T-helper 2 cell treated with Interferon-gamma antibody and Interleukin-4, amounts not matched to agents 100 ng/mL and 5 ng/mL, for 36 hours (primary cell): ENCODE measurements around the gene RFX2. TPM values are rescaled to one million over a fixed set of nuclear protein-coding genes. Genes with fewer than 3 reads are reported as not detected.

Source experiments
- intact Hi-C: fragments of 100-400 bp; cut with micrococcal nuclease; formaldehyde crosslinking; loops from one replicate; pipeline ENCODE4 v1.15.1; 2023
- total RNA-seq: library from RNA; stranded (reverse); gene quantifications from 2 replicates; pipeline ENCODE4 v1.2.3, GENCODE V29; 2022

RFX2 gene
- total RNA-seq, 1 donor from 2014 or later, result 8.1 TPM

- intact Hi-C loops, result no loop called here
These were observed 4.9 kb downstream of the RFX2 start for GRCh38 chr19:6105444-6105843.

DNA sequence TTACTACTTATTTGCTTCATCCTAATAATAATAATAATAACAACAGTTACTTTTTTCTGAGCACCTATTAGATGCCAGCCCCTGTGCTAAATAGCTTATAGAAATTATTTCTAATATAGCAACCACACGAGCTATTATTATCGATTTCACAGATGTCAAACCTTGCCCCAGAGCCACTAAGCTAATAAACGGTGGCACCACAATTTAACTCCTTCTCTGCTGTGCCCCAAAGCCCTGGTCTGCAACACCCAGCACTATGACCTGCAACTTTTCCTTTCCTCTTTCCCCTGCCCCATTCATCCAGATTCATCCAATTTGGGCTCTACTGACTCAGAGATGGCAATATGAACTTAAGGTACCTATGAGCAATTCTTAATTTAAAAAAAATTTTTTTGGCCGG is 6.4 kb downstream of the RFX2 start:
- intact Hi-C loops, result no loop called here

- intact Hi-C loops, result no loop called here
These were observed 7.1 kb downstream of the RFX2 start for GRCh38 chr19:6103217-6103644.

DNA sequence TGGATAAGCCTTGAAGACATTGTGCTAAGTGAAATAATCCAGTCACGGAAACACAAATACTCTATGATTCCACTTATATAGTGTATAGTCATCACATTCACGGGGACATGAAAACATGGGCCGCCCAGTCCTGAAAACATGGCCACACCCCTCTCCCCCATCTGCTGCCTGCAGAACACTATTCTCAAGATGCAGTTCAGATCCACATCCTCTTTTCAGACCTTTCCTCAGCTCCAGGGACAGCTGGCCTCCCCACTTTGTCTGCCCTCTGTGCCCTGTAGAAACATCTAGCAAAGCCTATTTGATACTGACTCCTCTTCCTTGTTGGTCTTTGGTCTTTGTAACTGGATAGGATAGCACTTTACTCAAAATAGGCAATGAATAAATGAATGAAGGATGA is 8.3 kb downstream of the RFX2 start:
- intact Hi-C loops, result no loop called here

GRCh38 chr19:6101291-6101825 is 8.9 kb downstream of the RFX2 start:
- intact Hi-C loops, result no loop called here

- intact Hi-C loops, result no loop called here
These were observed 9.9 kb downstream of the RFX2 start for GRCh38 chr19:6100284-6100915.

- intact Hi-C loops, result no loop called here
These were observed 10.7 kb downstream of the RFX2 start for GRCh38 chr19:6099599-6099998.

GRCh38 chr19:6099033-6099432 is 11.3 kb downstream of the RFX2 start:
- intact Hi-C loops, result no loop called here

GRCh38 chr19:6098574-6098973 is 11.7 kb downstream of the RFX2 start:
- intact Hi-C loops, result no loop called here

DNA sequence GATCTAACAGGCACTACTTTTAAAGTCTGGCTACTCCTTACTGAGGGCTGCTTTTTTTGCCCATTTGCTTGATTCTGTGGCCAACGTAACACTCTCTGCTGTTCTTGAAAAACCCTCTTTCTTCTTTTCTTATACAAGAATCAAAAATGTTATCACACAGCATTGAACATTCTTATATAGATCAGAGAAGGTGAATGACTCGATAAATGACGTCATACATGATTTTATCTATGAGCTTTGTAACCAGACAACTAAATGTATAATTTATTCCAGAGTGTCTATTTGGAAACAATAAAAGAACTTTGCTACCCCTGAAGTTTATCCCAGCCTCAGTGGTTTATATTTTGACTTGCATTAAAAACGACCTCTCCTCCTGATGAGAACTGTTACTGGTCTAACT is 12.4 kb downstream of the RFX2 start:
- intact Hi-C loops, result no loop called here

- intact Hi-C loops, result no loop called here
These were observed 14.5 kb downstream of the RFX2 start for GRCh38 chr19:6095760-6096159.

- intact Hi-C loops, result no loop called here
These were observed 17.7 kb downstream of the RFX2 start for GRCh38 chr19:6092329-6093286.

DNA sequence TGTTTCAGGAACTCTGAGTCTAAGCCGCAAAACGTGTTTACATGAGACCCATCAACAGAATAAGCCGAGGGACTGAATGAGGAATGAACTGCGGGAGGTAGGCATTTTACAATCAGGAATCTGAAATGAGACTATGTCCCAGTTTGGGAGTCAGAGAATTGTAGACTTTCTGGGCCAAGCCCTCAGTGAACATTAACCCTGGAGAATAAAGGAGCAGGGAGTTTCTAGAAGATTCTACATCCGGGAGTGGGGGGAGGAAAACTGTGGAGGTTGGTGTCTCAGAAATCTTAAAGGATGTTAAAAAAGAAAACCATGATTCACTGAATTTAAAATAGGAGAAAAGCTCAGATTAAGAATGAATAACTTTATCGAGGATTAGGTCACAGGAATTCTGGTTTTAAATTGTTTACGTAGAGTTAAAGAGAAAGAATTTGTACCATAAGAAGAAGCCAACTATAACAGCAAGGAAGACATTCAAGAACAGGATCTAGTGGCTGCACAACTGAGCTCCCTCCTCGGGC is 18.5 kb downstream of the RFX2 start:
- intact Hi-C loops, result no loop called here

- intact Hi-C loops, result no loop called here
These were observed 19.7 kb downstream of the RFX2 start for GRCh38 chr19:6090634-6091033.

DNA sequence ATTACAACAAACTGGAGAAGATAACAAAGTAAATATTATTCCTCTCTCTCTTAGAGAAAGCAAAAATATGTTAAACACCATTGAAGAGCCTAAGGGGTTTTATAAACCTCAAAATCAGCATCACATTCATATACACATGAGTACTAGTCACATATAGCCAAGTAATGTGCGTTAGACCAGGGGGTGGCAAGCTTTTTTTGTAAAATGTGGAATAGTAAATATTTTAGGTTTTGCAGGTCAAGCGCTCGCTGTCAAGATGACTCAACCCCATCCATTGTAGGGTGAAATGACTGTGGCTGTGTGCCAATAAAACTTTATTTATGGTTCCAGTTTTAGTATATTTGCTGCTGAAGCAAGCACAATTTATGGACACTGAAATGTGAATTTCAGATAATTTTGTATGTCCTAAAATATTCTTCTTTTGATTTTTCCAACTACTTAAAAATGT is 21.7 kb downstream of the RFX2 start:
- intact Hi-C loops, result no loop called here

DNA sequence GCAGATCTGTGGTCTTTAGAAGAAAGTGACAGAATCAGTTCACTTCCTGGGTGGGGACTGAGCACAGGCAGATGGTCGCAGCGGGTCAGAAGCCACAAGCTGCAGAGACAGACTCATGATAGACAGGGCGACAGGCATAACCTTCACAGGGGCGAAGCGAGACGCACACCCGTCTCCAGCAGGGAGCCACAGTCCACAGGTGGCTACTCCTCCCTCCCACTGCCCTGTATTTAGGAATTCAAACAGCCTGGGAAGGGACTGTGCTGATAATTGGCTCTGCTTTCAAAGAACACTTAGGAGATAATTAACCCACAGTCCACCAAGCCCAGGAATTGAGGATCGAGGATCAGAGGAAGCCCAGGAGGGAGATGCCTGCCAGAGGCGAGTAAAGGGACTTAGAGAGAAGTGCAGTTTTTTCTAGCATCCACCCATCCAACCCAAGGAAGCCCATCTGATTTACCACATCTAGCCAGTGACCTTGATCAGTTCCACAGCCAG is 23.2 kb downstream of the RFX2 start:
- intact Hi-C loops, result no loop called here

GRCh38 chr19:6086068-6086788 is 24.1 kb downstream of the RFX2 start:
- intact Hi-C loops, result no loop called here

GRCh38 chr19:6084821-6085220 is 25.5 kb downstream of the RFX2 start:
- intact Hi-C loops, result no loop called here

DNA sequence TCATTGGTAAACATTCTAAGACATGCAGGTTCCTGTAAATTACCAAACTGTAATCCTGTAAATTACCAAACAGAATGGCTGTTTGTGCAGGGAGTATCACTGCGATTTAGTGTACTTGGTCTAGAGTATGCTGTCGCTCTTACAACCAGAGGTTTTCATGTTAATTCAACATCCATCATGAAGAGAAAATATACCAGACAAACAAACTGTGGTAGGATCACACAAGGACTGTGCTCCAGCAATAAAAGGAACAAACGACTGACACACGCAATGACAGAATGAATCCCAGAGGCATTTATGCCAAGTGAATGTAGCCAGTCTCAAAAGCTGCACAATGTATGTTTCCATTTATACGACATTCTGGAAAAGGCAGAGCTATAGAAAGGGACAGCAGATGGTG is 31.2 kb downstream of the RFX2 start:
- intact Hi-C loops, result no loop called here

DNA sequence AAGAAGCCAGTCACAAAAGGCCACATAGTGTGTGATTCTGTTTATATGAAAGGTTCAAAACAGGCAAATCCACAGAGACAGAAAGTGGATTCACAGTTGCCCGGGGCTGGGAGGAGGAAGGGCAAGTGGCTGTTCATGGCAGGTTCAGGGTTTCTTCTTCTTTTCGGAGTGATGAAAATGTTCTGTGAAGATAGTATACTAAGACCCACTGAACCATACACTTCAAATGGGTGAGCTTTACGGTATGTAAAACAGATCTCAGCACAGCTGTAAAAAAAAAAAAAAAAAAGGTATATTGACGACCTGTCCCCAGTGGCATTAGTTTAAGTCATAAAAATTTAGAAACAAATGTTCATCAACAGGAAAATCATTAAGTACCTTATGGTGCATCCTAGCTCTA is 32.2 kb downstream of the RFX2 start:
- intact Hi-C loops, result no loop called here
